ENCODE results near the gene IRX1. TPM values are rescaled to one million over a fixed set of nuclear protein-coding genes. Genes with fewer than 3 reads are reported as not detected.

Gene IRX1
- total RNA-seq, 2 donors from 2014 or later = 0.87 TPM; not detected in 1

DNA sequence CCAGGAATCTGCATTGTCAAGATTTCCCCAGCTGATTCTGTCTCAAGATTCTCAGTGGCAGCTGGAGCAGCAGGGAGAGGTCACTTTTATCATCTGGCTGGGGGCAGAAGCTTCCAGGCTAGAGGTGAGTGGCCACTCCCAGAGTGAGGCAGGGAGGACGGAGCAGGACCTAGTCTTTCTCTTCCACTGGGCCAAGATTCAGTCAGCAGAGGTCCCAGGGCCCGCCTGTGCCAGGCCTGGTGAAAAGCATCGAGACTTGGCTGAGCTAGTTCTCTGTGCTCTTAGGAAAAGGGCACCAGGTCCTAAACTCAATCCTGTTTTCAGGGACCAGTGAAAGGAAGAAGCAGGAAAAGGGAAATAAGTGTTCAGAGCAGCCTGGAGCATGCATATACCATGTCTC lies 46.6 kb downstream of the IRX1 start:
- no peak for DNase-seq (ENCODE audit: low spot score)
- H3K36me3 ChIP-seq = no peaks in the 10 kb centered on the region
- H3K4me3 ChIP-seq = no peak overlapping the region
- no peaks in the 10 kb centered on the region for H3K9me3 ChIP-seq
- intact Hi-C loops (cut with DNase I) = no loop called here
- H3K4me1 ChIP-seq (replicated peaks) = no peaks in the 10 kb centered on the region
- no peak overlapping the region for H3K27ac ChIP-seq
- no peaks in the 10 kb centered on the region for H3K27me3 ChIP-seq (replicated peaks; ENCODE audit: insufficient read depth)
- TF ChIP-seq POLR2A (IDR thresholded peaks at IDR 0.05) = no peak
- TF ChIP-seq, protein P1, sequence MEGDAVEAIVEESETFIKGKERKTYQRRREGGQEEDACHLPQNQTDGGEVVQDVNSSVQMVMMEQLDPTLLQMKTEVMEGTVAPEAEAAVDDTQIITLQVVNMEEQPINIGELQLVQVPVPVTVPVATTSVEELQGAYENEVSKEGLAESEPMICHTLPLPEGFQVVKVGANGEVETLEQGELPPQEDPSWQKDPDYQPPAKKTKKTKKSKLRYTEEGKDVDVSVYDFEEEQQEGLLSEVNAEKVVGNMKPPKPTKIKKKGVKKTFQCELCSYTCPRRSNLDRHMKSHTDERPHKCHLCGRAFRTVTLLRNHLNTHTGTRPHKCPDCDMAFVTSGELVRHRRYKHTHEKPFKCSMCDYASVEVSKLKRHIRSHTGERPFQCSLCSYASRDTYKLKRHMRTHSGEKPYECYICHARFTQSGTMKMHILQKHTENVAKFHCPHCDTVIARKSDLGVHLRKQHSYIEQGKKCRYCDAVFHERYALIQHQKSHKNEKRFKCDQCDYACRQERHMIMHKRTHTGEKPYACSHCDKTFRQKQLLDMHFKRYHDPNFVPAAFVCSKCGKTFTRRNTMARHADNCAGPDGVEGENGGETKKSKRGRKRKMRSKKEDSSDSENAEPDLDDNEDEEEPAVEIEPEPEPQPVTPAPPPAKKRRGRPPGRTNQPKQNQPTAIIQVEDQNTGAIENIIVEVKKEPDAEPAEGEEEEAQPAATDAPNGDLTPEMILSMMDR (IDR thresholded peaks at IDR 0.05) = no peak
- TF ChIP-seq POLR2AphosphoS5 (IDR thresholded peaks at IDR 0.05) = no peak
- 93% methylated on average over 3 of the region's 3 CpGs for WGBS

DNA sequence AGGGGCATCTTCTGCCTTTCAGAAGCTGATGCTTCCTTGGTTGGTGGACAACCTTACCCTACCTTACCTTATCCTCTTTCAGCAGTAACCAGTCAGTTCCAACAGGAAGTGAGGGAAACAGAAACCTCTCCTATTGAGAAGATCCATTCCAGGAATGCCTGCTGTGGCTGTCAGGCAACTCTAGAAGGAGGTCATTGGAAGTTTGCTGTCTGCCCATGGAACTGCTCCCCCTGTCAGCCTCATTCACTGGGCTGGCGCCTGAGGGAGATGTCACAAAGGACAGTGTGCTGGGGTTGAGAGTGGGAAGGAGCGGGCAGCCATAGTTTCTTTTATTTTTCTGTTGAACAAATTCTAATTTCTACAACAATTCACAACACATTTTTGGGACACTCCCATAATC lies 54.7 kb downstream of the IRX1 start:
- no peak for TF ChIP-seq POLR2A (IDR thresholded peaks at IDR 0.05)
- TF ChIP-seq, protein P1 (IDR thresholded peaks at IDR 0.05) = no peak
- no peak for TF ChIP-seq POLR2AphosphoS5 (IDR thresholded peaks at IDR 0.05)
- WGBS = 46% methylated on average over 2 of the region's 2 CpGs
- Histone ChIP-seq H3K4me1 (replicated peaks) (no peaks in the 10 kb centered on the region), H3K4me3 (no peak overlapping the region), H3K27me3 (replicated peaks; ENCODE audit: insufficient read depth) (peaks cover 3% of the 10 kb centered on the region), H3K27ac (no peak overlapping the region), H3K36me3 (no peaks in the 10 kb centered on the region), H3K9me3 (no peaks in the 10 kb centered on the region)
- intact Hi-C loops (cut with DNase I) = no loop called here
- no peak for DNase-seq (ENCODE audit: low spot score)

DNA sequence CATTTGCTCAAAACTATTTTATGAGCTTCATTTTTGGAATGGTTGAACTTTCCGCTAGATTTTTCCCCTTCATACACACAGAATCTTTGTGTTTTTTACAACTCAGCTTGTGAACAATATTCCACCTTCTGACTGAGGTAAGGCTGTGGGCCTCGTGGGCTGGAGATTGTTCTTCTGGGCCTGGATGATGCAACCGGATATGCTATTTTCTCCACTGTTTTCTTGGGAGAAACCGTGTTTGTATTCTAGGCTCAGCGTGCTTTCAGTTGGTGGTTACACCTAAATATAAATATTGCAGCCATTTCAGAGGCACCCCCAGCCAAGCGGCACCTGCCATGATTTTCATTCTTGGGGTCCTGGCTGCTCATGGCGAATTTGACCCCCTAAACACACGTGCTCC lies 55.2 kb downstream of the IRX1 start:
- no peak overlapping the region for H3K4me3 ChIP-seq
- H3K36me3 ChIP-seq = no peaks in the 10 kb centered on the region
- peaks cover 3% of the 10 kb centered on the region for H3K27me3 ChIP-seq (replicated peaks; ENCODE audit: insufficient read depth)
- no peak overlapping the region for H3K27ac ChIP-seq
- H3K9me3 ChIP-seq = no peaks in the 10 kb centered on the region
- WGBS = 65% methylated on average over 8 of the region's 8 CpGs
- TF ChIP-seq POLR2AphosphoS5 (IDR thresholded peaks at IDR 0.05) = no peak
- no peak for TF ChIP-seq POLR2A (IDR thresholded peaks at IDR 0.05)
- intact Hi-C loops (cut with DNase I) = no loop called here
- H3K4me1 ChIP-seq (replicated peaks) = no peaks in the 10 kb centered on the region
- no peak for DNase-seq (ENCODE audit: low spot score)

Measured in prostate gland (tissue), 2 donors.